H1 (cell line): ENCODE data around the gene TACR2. TPM values are rescaled to one million over a fixed set of nuclear protein-coding genes. Genes with fewer than 3 reads are reported as not detected.

ENCODE experiments used
- BCL11A ChIP-seq, 2 experiments: IDR thresholded peaks; one replicate each; pipeline ENCODE4 v1.6.1; 2011; ENCODE audit warnings: low read depth in 2 of 2, low read length in 2 of 2, mild to moderate bottlenecking in 2 of 2
- CBX8 ChIP-seq: fragments of 300-800, 300-1000 bp; sonication (generic); IDR thresholded peaks from 2 replicates; pipeline ENCODE4 v1.7.1; 2016; ENCODE audit warnings: low read depth, low read length, borderline replicate concordance
- KDM4A ChIP-seq: IDR thresholded peaks from one replicate; pipeline ENCODE4 v1.7.1; 2012; ENCODE audit warnings: low read depth, mild to moderate bottlenecking, moderate library complexity, low read length, inconsistent platforms; ENCODE audit not compliant: severe bottlenecking
- MAFK ChIP-seq: IDR thresholded peaks from 2 replicates; pipeline ENCODE4 v1.6.1; 2012; ENCODE audit warnings: low read depth, mild to moderate bottlenecking, improper control_type of control experiment, low read length
- POU5F1 ChIP-seq: IDR thresholded peaks from 2 replicates; pipeline ENCODE4 v1.6.1; 2011; ENCODE audit warnings: low read depth, mild to moderate bottlenecking, low read length, moderate library complexity
- polyA plus RNA-seq, 7 experiments: library from polyadenylated mRNA; depleted of rRNA in 3 of 7; stranded (reverse) in 5 of 7; unstranded in 2 of 7; fragments of >200 nt in 5 of 7; fragments of 200-250 nt in 2 of 7; gene quantifications; 1 replicate in 5 of 7; 2 replicates in 1 of 7; 4 replicates in 1 of 7; pipeline versions ENCODE4 v1.2.1 to v1.2.3, GENCODE V29; 2011 to 2013; ENCODE audit warnings: missing spikeins in 2 of 7, mixed read lengths in 2 of 7
- total RNA-seq: library from RNA; stranded (reverse); fragmentation: NEBNext Ultra II Directional; extraction: Animal tissue kit (Norgen Biotek cat#: 25700); gene quantifications from 2 replicates; pipeline ENCODE4 v1.2.1, GENCODE V29; 2021
- TF ChIP-seq, protein P1 (sequence below): IDR thresholded peaks from 2 replicates; pipeline ENCODE4 v1.6.1; 2012; ENCODE audit warnings: inconsistent platforms

Gene TACR2
- total and polyA plus RNA-seq, 2 of the 8 experiments (the other 6 are each of a cell fraction or from before 2014, with no cell fraction given): 0.06 TPM; not detected in 1

DNA sequence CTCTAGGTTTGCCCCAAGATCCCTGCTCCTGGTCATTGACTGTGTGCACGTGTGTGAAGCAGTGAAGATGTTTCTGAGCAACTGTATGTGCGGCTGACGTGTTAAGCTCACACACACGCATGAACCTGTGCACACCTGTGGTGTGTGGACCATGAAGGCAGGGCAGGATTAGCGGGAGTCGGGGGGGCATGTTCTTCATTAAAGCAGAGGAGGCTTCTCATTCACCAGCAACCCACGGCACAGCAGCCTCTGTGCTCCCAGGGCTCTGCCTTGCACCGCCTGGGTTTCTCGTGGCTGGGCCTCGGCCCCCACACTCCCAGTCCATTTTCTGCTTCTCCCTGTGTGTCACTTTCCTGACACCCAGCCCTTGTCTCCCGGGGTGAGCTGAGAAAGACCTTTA lies 824 bp upstream of the TACR2 start (continued):
- TF ChIP-seq KDM4A (no peak), MAFK (no peak), BCL11A (IDR thresholded peaks at IDR 0.05; ENCODE audit: low read depth in 2 of 2, low read length in 2 of 2) (no peak), CBX8 (no peak), POU5F1 (no peak)
- TF ChIP-seq, protein P1, sequence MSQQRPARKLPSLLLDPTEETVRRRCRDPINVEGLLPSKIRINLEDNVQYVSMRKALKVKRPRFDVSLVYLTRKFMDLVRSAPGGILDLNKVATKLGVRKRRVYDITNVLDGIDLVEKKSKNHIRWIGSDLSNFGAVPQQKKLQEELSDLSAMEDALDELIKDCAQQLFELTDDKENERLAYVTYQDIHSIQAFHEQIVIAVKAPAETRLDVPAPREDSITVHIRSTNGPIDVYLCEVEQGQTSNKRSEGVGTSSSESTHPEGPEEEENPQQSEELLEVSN: no peak
